Raji (cell line): Measurements from ENCODE around the gene PCSK7.

Experiments used
- POLR2A ChIP-seq: IDR thresholded peaks from 2 replicates; pipeline ENCODE4 v1.6.1; 2011; ENCODE audit warnings: low read depth, low read length, control low read depth; ENCODE audit not compliant: insufficient read depth

Gene PCSK7, protein sequence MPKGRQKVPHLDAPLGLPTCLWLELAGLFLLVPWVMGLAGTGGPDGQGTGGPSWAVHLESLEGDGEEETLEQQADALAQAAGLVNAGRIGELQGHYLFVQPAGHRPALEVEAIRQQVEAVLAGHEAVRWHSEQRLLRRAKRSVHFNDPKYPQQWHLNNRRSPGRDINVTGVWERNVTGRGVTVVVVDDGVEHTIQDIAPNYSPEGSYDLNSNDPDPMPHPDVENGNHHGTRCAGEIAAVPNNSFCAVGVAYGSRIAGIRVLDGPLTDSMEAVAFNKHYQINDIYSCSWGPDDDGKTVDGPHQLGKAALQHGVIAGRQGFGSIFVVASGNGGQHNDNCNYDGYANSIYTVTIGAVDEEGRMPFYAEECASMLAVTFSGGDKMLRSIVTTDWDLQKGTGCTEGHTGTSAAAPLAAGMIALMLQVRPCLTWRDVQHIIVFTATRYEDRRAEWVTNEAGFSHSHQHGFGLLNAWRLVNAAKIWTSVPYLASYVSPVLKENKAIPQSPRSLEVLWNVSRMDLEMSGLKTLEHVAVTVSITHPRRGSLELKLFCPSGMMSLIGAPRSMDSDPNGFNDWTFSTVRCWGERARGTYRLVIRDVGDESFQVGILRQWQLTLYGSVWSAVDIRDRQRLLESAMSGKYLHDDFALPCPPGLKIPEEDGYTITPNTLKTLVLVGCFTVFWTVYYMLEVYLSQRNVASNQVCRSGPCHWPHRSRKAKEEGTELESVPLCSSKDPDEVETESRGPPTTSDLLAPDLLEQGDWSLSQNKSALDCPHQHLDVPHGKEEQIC

DNA sequence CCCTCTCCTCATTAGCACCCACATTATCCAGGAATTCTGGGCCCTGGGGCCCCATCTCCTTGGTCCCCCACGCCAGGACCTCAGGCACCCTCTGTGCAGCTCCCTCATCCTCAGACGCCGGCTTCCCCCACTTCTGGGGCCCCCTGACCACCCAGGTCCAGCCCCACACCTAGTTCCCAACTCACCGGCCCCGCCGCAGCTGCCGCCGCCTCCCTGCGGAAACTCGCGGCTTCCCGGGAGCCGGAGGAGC, at the start of gene PCSK7:
Gene PCSK7, minus strand, starts transcription at position 232 of the 250 bp plus-strand sequence. CDS start 2,229 bp downstream, outside the sequence.
- TF ChIP-seq POLR2A: no peak

DNA sequence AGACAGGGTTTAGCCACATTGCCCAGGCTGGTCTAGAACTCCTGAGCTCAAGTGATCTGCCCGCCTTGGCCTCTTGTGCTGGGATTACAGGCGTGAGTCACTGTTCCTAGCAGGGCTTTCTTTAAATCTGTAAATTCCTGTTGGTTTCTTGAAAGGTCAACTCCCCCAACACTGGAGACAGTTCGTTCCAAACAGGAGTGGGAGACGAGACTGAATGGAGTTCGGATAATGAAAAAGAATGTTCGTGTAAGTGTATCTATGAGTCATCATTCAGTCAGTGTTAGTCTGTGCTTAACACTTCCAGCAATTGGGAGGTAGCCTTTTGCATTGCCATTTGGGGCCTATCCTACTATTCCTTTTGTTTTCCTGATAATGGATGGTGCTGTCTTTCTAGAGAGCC, 49.3 kb upstream of the PCSK7 start:
- no peak for TF ChIP-seq POLR2A

DNA sequence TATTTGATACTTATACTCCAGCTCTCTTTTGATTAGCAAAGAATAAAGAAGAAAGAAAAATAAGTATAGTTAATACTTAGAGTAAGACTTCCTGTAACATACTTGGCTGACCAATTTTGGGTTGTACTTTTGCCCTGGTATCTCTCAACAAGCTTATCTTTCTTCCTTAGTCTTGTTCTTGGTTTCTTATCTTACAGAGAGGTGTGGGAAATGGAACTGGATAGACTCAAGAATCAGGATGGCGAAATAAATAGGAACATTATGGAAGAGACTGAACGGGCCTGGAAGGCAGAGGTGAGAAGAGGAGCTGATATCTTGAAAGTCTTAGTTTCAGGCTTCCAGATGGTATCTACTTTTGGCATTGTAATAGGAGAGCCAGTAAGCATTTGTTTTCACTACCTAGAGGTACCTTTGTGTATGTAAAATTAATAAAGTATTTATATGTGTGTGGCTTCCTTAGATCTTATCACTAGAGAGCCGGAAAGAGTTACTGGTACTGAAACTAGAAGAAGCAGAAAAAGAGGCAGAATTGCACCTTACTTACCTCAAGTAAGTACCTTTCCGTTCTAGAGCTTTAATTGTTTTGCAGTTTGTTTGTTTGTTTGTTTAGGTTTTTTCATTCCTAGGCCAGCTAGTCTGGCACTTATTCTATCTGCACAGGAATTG, 48.0 kb upstream of the PCSK7 start:
- TF ChIP-seq POLR2A: no peak

- no peak for TF ChIP-seq POLR2A
These were observed 46.5 kb upstream of the PCSK7 start for GRCh38 chr11:117278347-117278746.

GRCh38 chr11:117273550-117274289, 41.8 kb upstream of the PCSK7 start:
- no peak for TF ChIP-seq POLR2A

DNA sequence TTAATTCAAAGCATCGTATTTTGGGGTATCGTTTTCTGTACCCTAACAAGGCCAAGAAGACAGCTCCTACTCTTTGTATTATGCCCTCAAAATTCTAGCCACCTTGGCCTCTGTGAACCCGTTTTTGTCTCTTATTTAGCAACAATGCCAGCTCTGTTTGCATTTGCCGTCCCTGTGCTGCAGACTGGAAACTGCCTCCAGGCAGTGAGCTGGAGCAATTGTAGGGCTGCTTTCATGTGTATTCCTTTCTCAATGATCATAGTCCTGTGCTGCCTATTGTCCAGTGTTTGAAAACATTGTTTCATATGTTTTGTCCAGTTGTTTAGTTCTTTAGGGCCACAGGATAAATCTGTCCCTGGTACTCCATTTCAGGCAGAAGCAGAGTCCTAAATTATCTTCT, 39.3 kb upstream of the PCSK7 start:
- TF ChIP-seq POLR2A: no peak

DNA sequence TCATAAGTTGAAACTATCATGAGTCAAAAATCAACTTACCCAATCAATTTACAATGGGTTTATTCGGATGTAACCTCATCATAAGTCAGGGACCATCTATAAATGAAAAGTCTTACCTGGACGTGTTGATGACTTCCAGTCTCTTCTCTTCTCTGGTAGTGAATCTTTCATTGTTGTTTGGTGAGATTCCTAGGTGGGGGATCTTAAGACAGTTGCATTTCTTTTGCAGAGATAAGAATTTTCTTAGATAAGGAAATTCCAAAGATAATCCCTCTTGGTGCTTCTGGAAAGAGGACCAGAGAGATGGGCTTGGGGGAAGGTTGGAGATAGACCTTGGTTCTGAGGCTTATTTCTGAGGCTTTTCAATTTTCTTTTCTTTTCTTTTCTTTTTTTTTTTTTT, 38.0 kb upstream of the PCSK7 start:
- no peak for TF ChIP-seq POLR2A

DNA sequence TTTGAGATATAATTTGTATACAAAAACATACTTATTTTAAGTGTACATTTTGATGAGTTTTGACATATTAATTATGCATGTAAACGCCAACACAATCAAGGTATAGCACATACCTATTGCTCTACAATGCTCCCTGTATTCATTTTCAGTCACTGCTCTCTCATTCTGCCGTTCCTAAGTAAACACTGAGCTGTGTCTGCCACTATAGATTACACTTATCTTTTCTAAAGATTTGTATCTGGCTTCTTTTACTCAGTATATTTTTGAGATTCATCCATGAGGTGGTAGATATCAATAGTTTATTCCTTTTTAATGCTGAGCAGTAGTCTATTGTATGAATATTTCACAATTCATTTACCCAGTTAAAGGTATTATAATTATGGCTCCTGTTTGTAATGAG, 33.9 kb upstream of the PCSK7 start:
- TF ChIP-seq POLR2A: no peak

GRCh38 chr11:117259417-117259816, 27.5 kb upstream of the PCSK7 start:
- TF ChIP-seq POLR2A: no peak

GRCh38 chr11:117258576-117258975, 26.7 kb upstream of the PCSK7 start:
- TF ChIP-seq POLR2A: no peak

DNA sequence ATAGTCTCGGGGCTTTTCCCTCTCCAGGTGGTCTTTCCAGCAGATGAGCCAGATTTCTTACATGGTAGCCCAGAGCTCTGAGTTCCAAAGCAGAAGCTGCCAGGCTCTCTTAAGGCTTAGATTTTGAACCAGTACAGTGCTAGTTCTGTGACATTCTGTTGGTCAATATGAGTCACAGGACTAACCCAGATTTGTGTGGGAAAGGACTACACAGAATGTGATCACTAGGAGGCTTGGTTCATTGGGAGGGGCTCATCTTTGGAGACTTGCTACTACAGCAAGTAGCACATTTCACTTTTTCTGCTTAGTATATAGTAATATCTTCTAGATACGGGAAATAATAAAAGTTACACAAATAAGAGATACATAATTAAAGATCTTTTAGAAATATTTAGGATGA, 24.7 kb upstream of the PCSK7 start:
- no peak for TF ChIP-seq POLR2A

DNA sequence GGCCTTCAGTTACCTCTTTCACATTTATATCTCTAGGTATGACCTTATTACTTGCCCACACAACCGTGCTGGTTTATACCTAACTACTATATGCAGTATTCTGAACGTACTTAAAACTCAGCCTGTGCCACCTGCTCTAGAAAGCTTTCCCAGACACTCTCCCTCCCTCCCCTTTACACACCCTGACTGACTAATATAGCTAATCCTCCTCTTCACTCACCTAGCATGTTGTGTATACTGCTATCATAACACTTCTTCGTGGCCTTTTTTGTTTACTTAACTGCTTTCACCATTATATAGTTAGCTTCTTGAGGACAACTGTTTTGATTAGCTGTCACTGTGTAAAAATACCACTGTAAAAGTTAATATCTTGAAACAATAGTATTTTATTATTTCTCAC, 24.1 kb upstream of the PCSK7 start:
- no peak for TF ChIP-seq POLR2A

GRCh38 chr11:117251506-117251905, 19.6 kb upstream of the PCSK7 start:
- TF ChIP-seq POLR2A: no peak

GRCh38 chr11:117249571-117249970, 17.7 kb upstream of the PCSK7 start:
- no peak for TF ChIP-seq POLR2A

GRCh38 chr11:117248341-117248740, 16.5 kb upstream of the PCSK7 start:
- TF ChIP-seq POLR2A: no peak

DNA sequence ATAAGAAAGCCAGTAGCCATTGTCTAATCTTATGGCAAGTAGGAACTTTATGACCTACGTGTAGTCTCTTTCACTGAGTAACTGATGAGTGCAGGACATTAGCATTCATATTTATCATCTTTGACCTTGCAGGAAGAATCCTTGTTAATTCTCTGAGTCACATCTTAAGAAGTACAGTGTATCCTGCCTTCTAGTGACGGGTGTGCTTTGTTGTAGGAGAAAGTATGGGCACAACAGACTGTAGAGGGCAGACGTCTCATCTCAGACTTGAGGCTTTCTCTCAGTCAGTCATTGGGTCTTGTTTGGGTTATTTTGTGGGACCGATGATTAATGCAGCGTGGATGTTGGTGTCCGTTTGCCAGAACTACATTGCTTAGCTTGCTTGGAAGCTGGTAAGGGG, 7.4 kb upstream of the PCSK7 start:
- TF ChIP-seq POLR2A: no peak

DNA sequence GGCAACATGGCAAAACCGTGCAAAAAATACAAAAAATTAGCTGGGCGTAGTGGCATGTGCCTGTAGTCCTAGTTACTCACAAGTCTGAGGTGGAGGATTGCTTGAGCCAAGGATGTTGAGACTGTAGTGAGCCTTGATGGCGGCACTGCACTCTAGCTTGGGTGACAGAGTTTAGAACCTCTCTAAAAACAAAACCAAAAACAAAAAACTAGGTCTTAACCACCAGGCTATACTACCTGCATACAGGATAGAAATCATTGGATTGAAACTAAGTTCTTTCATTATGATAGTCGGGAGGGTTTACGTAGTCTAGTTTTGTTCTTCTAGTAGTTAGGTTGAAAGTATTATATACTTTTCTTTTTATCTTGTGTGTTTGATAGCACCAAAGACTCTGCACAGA, 6.3 kb upstream of the PCSK7 start:
- no peak for TF ChIP-seq POLR2A
